GM18519 (cell line): ENCODE data around the gene OR12D1.
"Not testable (repeated sequence)": the region's sequence is repeated elsewhere in the genome, so short reads cannot be mapped to it uniquely, and the experiment has no call there.

Experiments used
- ATAC-seq: cut with Tn5 transposase; IDR thresholded peaks from one replicate; pipeline ENCODE4 v1.9.1; 2021; ENCODE audit warnings: mild to moderate bottlenecking, moderate library complexity; ENCODE audit not compliant: unreplicated experiment, low FRiP score

OR12D1 gene

GRCh38 chr6:29414588-29414987, at the start of gene OR12D1:
OR12D1 (plus strand) TSS chr6:29414928.
- ATAC-seq = no peak

GRCh38 chr6:29368765-29369164, 46.0 kb upstream of the OR12D1 start, which contains the start of gene OR5V1:
OR5V1 (minus strand) TSS chr6:29368865; CDS start chr6:29356195, 12,670 bp downstream.
- no peak for ATAC-seq

GRCh38 chr6:29375191-29375590, 39.5 kb upstream of the OR12D1 start, which contains the start of gene OR12D3:
OR12D3 (minus strand) TSS chr6:29375291; CDS start chr6:29375287, 4 bp downstream.
- ATAC-seq = no peak

GRCh38 chr6:29376003-29376402, 38.7 kb upstream of the OR12D1 start:
- ATAC-seq = no peak

GRCh38 chr6:29388533-29388932, 26.2 kb upstream of the OR12D1 start:
- no peak for ATAC-seq

GRCh38 chr6:29395331-29395730, 19.4 kb upstream of the OR12D1 start, which contains the start of gene OR12D2:
OR12D2 (plus strand) TSS chr6:29395631; CDS start chr6:29396700, 1,069 bp downstream.
- ATAC-seq = no peak

GRCh38 chr6:29399525-29399924, 15.2 kb upstream of the OR12D1 start:
- no peak for ATAC-seq

GRCh38 chr6:29403801-29404200, 10.9 kb upstream of the OR12D1 start:
- no peak for ATAC-seq

GRCh38 chr6:29419516-29419915, 4.8 kb downstream of the OR12D1 start:
- no peak for ATAC-seq

GRCh38 chr6:29424168-29424567, 9.4 kb downstream of the OR12D1 start:
- ATAC-seq = no peak

- ATAC-seq = no peak
These were observed 9.8 kb downstream of the OR12D1 start for GRCh38 chr6:29424575-29424974.

GRCh38 chr6:29425075-29425474, 10.3 kb downstream of the OR12D1 start:
- ATAC-seq = no peak

GRCh38 chr6:29426654-29427053, 11.9 kb downstream of the OR12D1 start:
- ATAC-seq = no peak

GRCh38 chr6:29436730-29437129, 22.0 kb downstream of the OR12D1 start:
- not testable (repeated sequence) for ATAC-seq

- ATAC-seq = no peak
These were observed 24.3 kb downstream of the OR12D1 start, which contains the start of gene OR10C1 for GRCh38 chr6:29439006-29439405. OR10C1 (plus strand) TSS chr6:29439306; CDS start chr6:29440016, 710 bp downstream.

- no peak for ATAC-seq
These were observed 28.0 kb downstream of the OR12D1 start for GRCh38 chr6:29442719-29443118.

GRCh38 chr6:29444031-29444430, 29.3 kb downstream of the OR12D1 start:
- not testable (repeated sequence) for ATAC-seq

GRCh38 chr6:29447670-29448069, 32.9 kb downstream of the OR12D1 start:
- no peak for ATAC-seq

- ATAC-seq = no peak
These were observed 36.9 kb downstream of the OR12D1 start for GRCh38 chr6:29451471-29452193.

- ATAC-seq = no peak
These were observed 42.2 kb downstream of the OR12D1 start, which contains the start of the genes OR11A1 and OR2H1 for GRCh38 chr6:29456971-29457370. OR11A1 (minus strand) TSS chr6:29457071; CDS start chr6:29427641, 29,430 bp downstream. OR2H1 (plus strand) TSS chr6:29457155; CDS start chr6:29461770, 4,615 bp downstream.

GRCh38 chr6:29461021-29461814, 46.5 kb downstream of the OR12D1 start:
- no peak for ATAC-seq
